SIG-M5 treated with dmso at 0.1 percent for 504 hours (cell line): ENCODE data around the gene ZNF154.

ENCODE experiments used
- DNase-seq: peaks from one replicate; lab custom pipeline; 2025; ENCODE audit not compliant: unreplicated experiment; lab: John Stamatoyannopoulos, UW

ZNF154 gene

DNA sequence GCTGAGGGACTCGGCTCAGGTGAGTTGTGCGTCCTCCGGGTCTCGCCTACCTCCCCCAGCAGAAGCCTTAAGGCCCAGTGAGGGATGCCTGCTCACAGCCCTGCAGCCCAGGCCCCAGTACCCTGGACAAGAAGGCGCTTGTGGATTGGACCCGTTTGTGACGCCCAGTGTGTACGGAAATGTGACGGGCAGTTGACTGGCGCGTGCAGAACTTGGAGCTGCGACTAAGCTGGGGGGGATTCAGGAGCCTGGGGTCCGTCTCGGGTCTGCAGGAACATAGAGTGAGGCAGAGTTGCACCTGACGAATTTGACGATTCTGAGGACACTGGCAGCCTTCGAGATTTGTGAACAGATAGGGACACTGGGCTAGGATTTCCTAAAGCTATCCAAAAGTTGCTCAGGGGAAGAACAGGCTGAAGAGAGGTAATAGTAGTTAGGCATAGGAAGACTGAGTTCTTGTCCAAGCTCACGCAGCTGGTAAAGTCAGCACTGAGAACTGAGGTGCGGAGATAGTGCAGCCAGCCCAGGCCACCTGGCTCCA is 26.7 kb downstream of the ZNF154 start:
- DNase-seq = no peak

DNA sequence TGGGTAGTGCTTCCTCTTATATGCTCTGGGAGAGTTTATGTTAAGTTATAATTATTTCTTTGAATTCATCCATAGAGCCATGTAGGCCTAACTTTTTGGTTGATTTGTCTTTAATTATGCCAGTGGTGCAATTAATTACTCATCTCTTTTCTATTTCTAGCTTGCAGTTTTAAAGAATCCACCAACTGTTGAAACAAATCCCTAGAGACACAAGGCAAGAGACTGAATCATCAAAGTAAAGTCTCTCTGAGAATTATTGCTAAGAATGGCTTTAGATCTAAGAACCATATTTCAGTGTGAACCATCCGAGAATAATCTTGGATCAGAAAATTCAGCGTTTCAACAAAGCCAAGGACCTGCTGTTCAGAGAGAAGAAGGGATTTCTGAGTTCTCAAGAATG is 33.1 kb downstream of the ZNF154 start:
- DNase-seq = no peak

DNA sequence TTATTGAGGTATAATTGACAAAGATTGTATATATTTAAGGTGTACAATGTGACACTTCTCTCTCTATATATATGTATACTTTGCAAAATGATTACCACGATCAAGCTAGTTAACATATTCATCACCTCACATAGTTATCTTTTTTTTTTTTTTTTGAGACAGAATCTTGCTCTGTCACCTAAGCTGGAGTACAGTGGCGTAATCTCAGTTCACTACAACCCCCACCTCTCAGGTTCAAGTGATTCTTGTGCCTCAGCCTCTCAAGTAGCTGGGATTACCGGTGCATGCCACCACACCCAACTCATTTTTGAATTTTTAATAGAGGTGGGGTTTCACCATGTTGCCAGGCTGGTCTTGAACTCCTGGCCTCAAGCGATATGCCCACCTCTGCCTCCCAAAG is 36.5 kb downstream of the ZNF154 start:
- DNase-seq = no peak

GRCh38 chr19:57671124-57671895 is 37.7 kb downstream of the ZNF154 start:
- DNase-seq = no peak

- DNase-seq = no peak
Measured at GRCh38 chr19:57668635-57669034, 40.4 kb downstream of the ZNF154 start, which contains the start of gene ZSCAN4. Gene ZSCAN4, plus strand, starts transcription at chr19:57668935. Its CDS starts 7,211 bp downstream, at chr19:57676146.

DNA sequence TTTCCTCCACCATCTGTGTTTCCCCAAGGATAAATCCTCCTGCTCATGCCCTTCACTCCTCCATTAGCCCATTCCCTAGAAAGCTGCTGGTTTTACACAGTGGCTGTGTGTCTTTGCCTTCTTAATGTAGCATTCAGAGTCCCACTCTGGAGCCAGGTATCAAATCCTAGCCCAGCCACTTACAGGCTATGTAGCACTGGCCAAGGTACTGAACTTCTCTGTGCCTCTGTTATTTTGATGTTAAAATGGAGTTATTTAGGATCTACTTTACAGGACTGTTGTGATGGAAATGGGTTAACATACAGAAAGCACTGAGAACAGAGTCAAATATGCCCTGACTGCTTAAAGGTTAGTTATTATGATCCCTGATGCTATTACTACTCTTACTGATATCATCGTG is 41.8 kb downstream of the ZNF154 start:
- DNase-seq = no peak

- no peak for DNase-seq
Measured at GRCh38 chr19:57665261-57665806, 43.7 kb downstream of the ZNF154 start.

DNA sequence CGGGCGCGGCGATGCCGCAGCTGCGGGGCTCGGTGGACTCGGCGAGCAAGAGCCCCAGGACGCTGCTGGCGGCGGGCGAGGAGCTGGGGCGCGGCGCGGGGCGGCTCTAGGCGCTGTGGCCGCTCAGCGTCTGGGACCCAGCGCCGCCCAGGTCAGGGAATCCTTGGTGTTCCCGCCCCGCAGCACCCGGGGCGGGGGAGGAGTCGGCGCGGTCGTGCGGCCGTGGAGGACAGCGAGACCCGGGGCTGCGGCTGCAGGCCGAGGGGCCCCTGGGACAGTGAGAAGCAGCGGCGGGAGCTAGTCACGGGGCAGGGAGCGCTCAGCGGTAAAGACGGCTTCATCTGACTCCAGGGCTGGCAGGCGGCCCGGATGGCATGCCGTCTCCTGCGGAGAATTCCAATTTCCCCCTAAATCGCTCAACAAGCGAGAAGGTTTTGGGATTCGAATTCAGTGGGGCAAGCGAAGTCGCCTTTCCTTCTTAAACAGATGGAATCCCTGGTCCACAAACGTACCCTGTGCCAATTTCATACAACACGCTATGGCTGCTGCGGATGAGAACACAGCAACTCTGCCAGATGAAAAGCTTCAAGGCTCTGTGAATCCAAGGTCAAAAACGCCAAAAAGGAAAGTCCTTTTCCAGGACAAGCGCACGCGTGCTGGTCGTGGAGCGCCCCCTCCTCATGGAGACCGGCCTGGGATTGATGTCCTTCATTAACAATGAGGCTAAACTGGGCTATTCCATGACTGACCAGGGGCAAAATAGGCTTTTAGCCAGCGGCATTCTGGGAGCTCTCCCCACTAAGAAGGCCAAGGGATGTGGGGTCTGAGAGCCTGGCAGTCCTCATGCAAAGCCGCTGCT is 44.5 kb downstream of the ZNF154 start:
- DNase-seq = no peak

DNA sequence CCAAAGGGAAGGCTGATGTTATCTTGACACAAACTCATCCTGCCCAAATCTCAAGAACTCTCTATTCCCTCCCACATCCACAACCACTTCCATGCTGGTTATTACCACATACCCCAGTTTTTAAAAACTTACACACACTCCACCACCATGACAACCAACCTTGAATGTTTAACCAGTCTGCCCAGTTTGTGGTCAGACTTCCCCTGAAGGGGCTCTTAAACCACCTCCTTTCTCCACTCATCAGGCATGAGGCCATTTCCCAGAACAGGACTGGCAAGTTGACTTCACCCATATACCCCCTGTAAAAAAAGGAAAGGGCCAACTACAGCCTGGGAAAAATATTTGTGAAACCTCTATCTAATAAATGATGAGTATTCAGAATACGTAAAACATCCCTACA is 52.7 kb downstream of the ZNF154 start:
- DNase-seq = no peak

GRCh38 chr19:57655443-57655842 is 53.6 kb downstream of the ZNF154 start:
- DNase-seq = no peak

DNA sequence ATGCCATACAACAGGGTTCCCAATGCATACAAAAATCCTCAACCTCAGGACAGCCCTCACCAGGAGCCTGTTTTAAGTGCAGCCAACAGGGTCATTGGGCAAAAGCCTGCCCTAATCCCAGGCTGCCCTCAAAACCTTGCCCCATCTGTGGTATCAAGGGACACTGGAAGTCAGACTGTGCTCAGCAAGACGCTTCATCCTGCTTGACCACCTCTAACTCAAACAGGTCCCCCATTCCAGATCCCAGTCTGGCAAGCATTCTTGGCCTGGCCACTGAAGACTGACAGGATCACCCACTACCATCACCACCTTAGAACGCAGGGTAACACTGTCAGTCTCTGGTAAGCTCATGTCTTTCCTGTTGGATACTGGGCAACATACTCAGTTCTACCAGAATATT is 55.3 kb downstream of the ZNF154 start:
- no peak for DNase-seq

- DNase-seq = no peak
Measured at GRCh38 chr19:57651654-57651996, 57.4 kb downstream of the ZNF154 start.

GRCh38 chr19:57648331-57649003 is 60.5 kb downstream of the ZNF154 start:
- DNase-seq = no peak
